Liver (tissue), 9 donors: ENCODE measurements around the gene ITPK1. TPM values are rescaled to one million over a fixed set of nuclear protein-coding genes. Genes with fewer than 3 reads are reported as not detected.
"Not testable (repeated sequence)": the region's sequence is repeated elsewhere in the genome, so short reads cannot be mapped to it uniquely, and the experiment has no call there.

ENCODE experiments used
- DNase-seq: peaks from one replicate; pipeline ENCODE4 v3.0.0-alpha.2; 2017; ENCODE audit warnings: low spot score
- H3K27ac ChIP-seq, 2 donors: one replicate each; pipeline ENCODE4 v1.7.0; 2013; ENCODE audit warnings: inconsistent platforms in 2 of 2, low read length in 2 of 2, control low read depth in 1 of 2, low read depth in 1 of 2, mild to moderate bottlenecking in 1 of 2
- H3K27me3 ChIP-seq, 4 donors: one replicate each; pipeline versions ENCODE4 v1.6.1 to v1.7.0; 2013; ENCODE audit warnings: low read length in 3 of 4, inconsistent platforms in 1 of 4, mild to moderate bottlenecking in 1 of 4, moderate library complexity in 1 of 4; ENCODE audit not compliant: control insufficient read depth in 4 of 4, insufficient read depth in 4 of 4
- H3K36me3 ChIP-seq, 4 donors: one replicate each; pipeline versions ENCODE4 v1.6.1 to v1.7.0; 2013; ENCODE audit warnings: low read length in 3 of 4, mild to moderate bottlenecking in 3 of 4, low read depth in 1 of 4, moderate library complexity in 1 of 4; ENCODE audit not compliant: control insufficient read depth in 4 of 4, insufficient read depth in 3 of 4
- H3K4me1 ChIP-seq, 4 donors: one replicate each; pipeline versions ENCODE4 v1.6.1 to v1.7.0; 2013; ENCODE audit warnings: low read length in 3 of 4, mild to moderate bottlenecking in 3 of 4, moderate library complexity in 1 of 4; ENCODE audit not compliant: control insufficient read depth in 4 of 4, insufficient read depth in 4 of 4
- H3K4me3 ChIP-seq, 3 donors: one replicate each; pipeline versions ENCODE4 v1.6.1 to v1.7.0; 2013; ENCODE audit warnings: low read length in 3 of 3, control low read depth in 1 of 3, low read depth in 1 of 3, mild to moderate bottlenecking in 1 of 3
- H3K9ac ChIP-seq, 2 donors: one replicate each; pipeline ENCODE4 v1.7.0; 2013; ENCODE audit warnings: low read length in 2 of 2, mild to moderate bottlenecking in 2 of 2, moderate library complexity in 2 of 2, control low read depth in 1 of 2, low read depth in 1 of 2
- H3K9me3 ChIP-seq, 4 donors: one replicate each; pipeline versions ENCODE4 v1.6.1 to v1.7.0; 2013; ENCODE audit warnings: low read length in 3 of 4; ENCODE audit not compliant: control insufficient read depth in 4 of 4
- EGR1 ChIP-seq, 2 donors: IDR thresholded peaks; 2 replicates each; pipeline ENCODE4 v1.6.1; 2016 to 2018; ENCODE audit warnings: antibody characterized with exemption in 2 of 2, low read depth in 2 of 2
- FOXA1 ChIP-seq: IDR thresholded peaks from 2 replicates; pipeline ENCODE4 v1.6.1; 2016; ENCODE audit warnings: antibody characterized with exemption
- FOXA2 ChIP-seq: IDR thresholded peaks from 2 replicates; pipeline ENCODE4 v1.6.1; 2016; ENCODE audit warnings: antibody characterized with exemption
- GABPA ChIP-seq, 2 donors: IDR thresholded peaks in 1 of 2; conservative IDR thresholded peaks in 1 of 2; 2 replicates each; pipeline ENCODE4 v1.6.1; 2016; ENCODE audit warnings: antibody characterized with exemption in 2 of 2, mild to moderate bottlenecking in 1 of 2, moderate library complexity in 1 of 2
- HNF4A ChIP-seq, 2 donors: conservative IDR thresholded peaks; 2 replicates each; pipeline ENCODE4 v1.6.1; 2016; ENCODE audit warnings: antibody characterized with exemption in 2 of 2, mild to moderate bottlenecking in 2 of 2
- HNF4G ChIP-seq: IDR thresholded peaks from 2 replicates; pipeline ENCODE4 v1.6.1; 2016; ENCODE audit warnings: antibody characterized with exemption
- JUND ChIP-seq, 2 donors: IDR thresholded peaks; 2 replicates each; pipeline ENCODE4 v1.6.1; 2016; ENCODE audit warnings: antibody characterized with exemption in 2 of 2
- NR2F2 ChIP-seq: IDR thresholded peaks from 2 replicates; pipeline ENCODE4 v1.6.1; 2016; ENCODE audit warnings: antibody characterized with exemption
- RAD21 ChIP-seq, 2 donors: IDR thresholded peaks; 2 replicates each; pipeline ENCODE4 v1.6.1; 2016; ENCODE audit warnings: antibody characterized with exemption in 2 of 2, mild to moderate bottlenecking in 2 of 2
- REST ChIP-seq: IDR thresholded peaks from 2 replicates; pipeline ENCODE4 v1.6.1; 2016; ENCODE audit warnings: antibody characterized with exemption, mild to moderate bottlenecking
- RXRA ChIP-seq, 2 donors: IDR thresholded peaks; 2 replicates each; pipeline ENCODE4 v1.6.1; 2017 to 2018; ENCODE audit warnings: antibody characterized with exemption in 2 of 2, mild to moderate bottlenecking in 1 of 2
- SP1 ChIP-seq: IDR thresholded peaks from 2 replicates; pipeline ENCODE4 v1.6.1; 2018; ENCODE audit warnings: antibody characterized with exemption, mild to moderate bottlenecking
- TAF1 ChIP-seq: conservative IDR thresholded peaks from 2 replicates; pipeline ENCODE4 v1.6.1; 2016; ENCODE audit warnings: antibody characterized with exemption, mild to moderate bottlenecking
- YY1 ChIP-seq: IDR thresholded peaks from 2 replicates; pipeline ENCODE4 v1.6.1; 2016; ENCODE audit warnings: antibody characterized with exemption, mild to moderate bottlenecking
- ZBTB33 ChIP-seq: IDR thresholded peaks from 2 replicates; pipeline ENCODE4 v1.6.1; 2016; ENCODE audit warnings: antibody characterized with exemption
- WGBS: extraction: QIAGEN DNeasy Blood & Tissue Kit; methylation state at CpG from one replicate; pipeline ENCODE4 v1.1.7; 2013; 5-methylcytosine and 5-hydroxymethylcytosine counted together
- polyA plus RNA-seq, 2 donors: library from polyadenylated mRNA; stranded (reverse) in 1 of 2; unstranded in 1 of 2; fragments of 200-250 nt in 1 of 2; fragments of >200 nt in 1 of 2; fragmentation: Nextera tagmentation in 1 of 2; extraction: Ambion mirVana in 1 of 2; gene quantifications; one replicate each; pipeline versions ENCODE4 v1.2.1 to v1.2.3, GENCODE V29; 2013 to 2015
- total RNA-seq, 2 donors: library from RNA; depleted of rRNA; stranded (reverse); fragments of >200 nt; gene quantifications; one replicate each; pipeline ENCODE4 v1.2.3, GENCODE V29; 2014
- TF ChIP-seq, protein P1 (sequence below): fragments of 150-350 bp; IDR thresholded peaks from 2 replicates; pipeline ENCODE4 v1.5.1; 2017; ENCODE audit warnings: improper control_type of control experiment, low read depth, low read length; ENCODE audit not compliant: missing input control
- TF ChIP-seq, protein P2 (sequence below): IDR thresholded peaks from 2 replicates; pipeline ENCODE4 v1.6.1; 2016; ENCODE audit warnings: antibody characterized with exemption
- TF ChIP-seq, protein P3 (sequence below): IDR thresholded peaks from 2 replicates; pipeline ENCODE4 v1.6.1; 2016; ENCODE audit warnings: antibody characterized with exemption
- donor health status: healthy.
- donor health status: healthy.
- donor health status: healthy.
- donor health status: healthy.
- donor health status: healthy.

Gene ITPK1
- total and polyA plus RNA-seq, 4 donors: 9.0 to 41.2 (median 20.4) TPM

GRCh38 chr14:93105856-93106255 is 9.9 kb downstream of the ITPK1 start:
- not testable (repeated sequence) for H3K9me3 ChIP-seq, H3K9ac ChIP-seq, H3K27me3 ChIP-seq, H3K4me3 ChIP-seq, DNase-seq, H3K36me3 ChIP-seq
- Histone ChIP-seq H3K27ac (peak overlapping the region in 1 of 2 donors; percentile 36), H3K4me1 (peaks cover 24 to 53% (median 43%) of the 10 kb centered on the region in 4 donors)
- TF ChIP-seq HNF4G (peak; percentile 20), RXRA (IDR thresholded peaks at IDR 0.05) (peak in 1 of 2 donors; percentile 48), HNF4A (conservative IDR thresholded peaks at IDR 0.05) (peak in 1 of 2 donors; percentile 50)
- WGBS: 45% methylated on average over 10 of the region's 10 CpGs

DNA sequence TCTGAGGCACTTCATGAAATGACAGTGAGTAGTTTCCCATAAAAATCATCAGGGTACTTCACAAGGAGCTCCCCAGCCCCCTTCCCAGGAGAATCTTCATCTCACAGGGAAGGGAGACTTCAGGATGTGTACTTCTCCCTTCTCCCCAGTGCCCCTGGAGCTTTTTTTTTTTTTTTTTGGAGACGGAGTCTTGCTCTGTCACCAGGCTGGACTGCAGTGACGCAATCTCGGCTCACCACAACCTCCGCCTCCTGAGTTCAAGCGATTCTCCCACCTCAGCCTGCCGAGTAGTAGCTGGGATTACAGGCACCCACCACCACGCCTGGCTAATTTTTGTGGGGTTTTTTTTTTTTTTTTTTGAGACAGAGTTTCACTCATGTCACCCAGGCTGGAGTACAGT is 10.4 kb downstream of the ITPK1 start:
- H3K9ac ChIP-seq: no peak overlapping the region
- DNase-seq: no peak
- H3K4me3 ChIP-seq: no peak overlapping the region
- peak overlapping the region in 1 of 2 donors; percentile 14 for H3K27ac ChIP-seq
- 35% methylated on average over 7 of the region's 7 CpGs for WGBS
- peaks cover 24 to 50% (median 43%) of the 10 kb centered on the region in 4 donors for H3K4me1 ChIP-seq
- no peaks in the 10 kb centered on the region for H3K9me3 ChIP-seq
- TF ChIP-seq EGR1 (IDR thresholded peaks at IDR 0.05; ENCODE audit: low read depth in 2 of 2) (no peak), FOXA2 (no peak), RXRA (IDR thresholded peaks at IDR 0.05) (peak in 1 of 2 donors; percentile 12), SP1 (no peak), HNF4A (conservative IDR thresholded peaks at IDR 0.05) (no peak)
- TF ChIP-seq, protein P1, sequence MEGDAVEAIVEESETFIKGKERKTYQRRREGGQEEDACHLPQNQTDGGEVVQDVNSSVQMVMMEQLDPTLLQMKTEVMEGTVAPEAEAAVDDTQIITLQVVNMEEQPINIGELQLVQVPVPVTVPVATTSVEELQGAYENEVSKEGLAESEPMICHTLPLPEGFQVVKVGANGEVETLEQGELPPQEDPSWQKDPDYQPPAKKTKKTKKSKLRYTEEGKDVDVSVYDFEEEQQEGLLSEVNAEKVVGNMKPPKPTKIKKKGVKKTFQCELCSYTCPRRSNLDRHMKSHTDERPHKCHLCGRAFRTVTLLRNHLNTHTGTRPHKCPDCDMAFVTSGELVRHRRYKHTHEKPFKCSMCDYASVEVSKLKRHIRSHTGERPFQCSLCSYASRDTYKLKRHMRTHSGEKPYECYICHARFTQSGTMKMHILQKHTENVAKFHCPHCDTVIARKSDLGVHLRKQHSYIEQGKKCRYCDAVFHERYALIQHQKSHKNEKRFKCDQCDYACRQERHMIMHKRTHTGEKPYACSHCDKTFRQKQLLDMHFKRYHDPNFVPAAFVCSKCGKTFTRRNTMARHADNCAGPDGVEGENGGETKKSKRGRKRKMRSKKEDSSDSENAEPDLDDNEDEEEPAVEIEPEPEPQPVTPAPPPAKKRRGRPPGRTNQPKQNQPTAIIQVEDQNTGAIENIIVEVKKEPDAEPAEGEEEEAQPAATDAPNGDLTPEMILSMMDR: no peak
- TF ChIP-seq, protein P2, sequence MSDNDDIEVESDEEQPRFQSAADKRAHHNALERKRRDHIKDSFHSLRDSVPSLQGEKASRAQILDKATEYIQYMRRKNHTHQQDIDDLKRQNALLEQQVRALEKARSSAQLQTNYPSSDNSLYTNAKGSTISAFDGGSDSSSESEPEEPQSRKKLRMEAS: no peak
- no peaks in the 10 kb centered on the region for H3K27me3 ChIP-seq
- no peaks in the 10 kb centered on the region for H3K36me3 ChIP-seq

- Histone ChIP-seq H3K4me1 (peaks cover 24 to 51% (median 44%) of the 10 kb centered on the region in 4 donors), H3K9me3 (no peaks in the 10 kb centered on the region), H3K27me3 (no peaks in the 10 kb centered on the region), H3K36me3 (no peaks in the 10 kb centered on the region), H3K9ac (no peak overlapping the region), H3K4me3 (no peak overlapping the region), H3K27ac (peak overlapping the region in 1 of 2 donors; percentile 14)
- WGBS: 85% methylated on average over 6 of the region's 6 CpGs
- DNase-seq: no peak
- TF ChIP-seq RXRA (IDR thresholded peaks at IDR 0.05): no peak
- TF ChIP-seq RAD21 (IDR thresholded peaks at IDR 0.05): no peak
- TF ChIP-seq NR2F2: no peak
- TF ChIP-seq HNF4G: no peak
- no peak for TF ChIP-seq JUND (IDR thresholded peaks at IDR 0.05)
- TF ChIP-seq REST: no peak
- TF ChIP-seq FOXA1: no peak
- no peak for TF ChIP-seq TAF1
- TF ChIP-seq GABPA (IDR thresholded peaks at IDR 0.05 in 1 of 2, conservative IDR thresholded peaks at IDR 0.05 in 1 of 2): no peak
- TF ChIP-seq YY1: no peak
- TF ChIP-seq, protein P1: no peak
- TF ChIP-seq, protein P2: no peak
- no peak for TF ChIP-seq EGR1 (IDR thresholded peaks at IDR 0.05; ENCODE audit: low read depth in 2 of 2)
- TF ChIP-seq, protein P3, sequence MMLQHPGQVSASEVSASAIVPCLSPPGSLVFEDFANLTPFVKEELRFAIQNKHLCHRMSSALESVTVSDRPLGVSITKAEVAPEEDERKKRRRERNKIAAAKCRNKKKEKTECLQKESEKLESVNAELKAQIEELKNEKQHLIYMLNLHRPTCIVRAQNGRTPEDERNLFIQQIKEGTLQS: no peak
- TF ChIP-seq ZBTB33: no peak
Measured at GRCh38 chr14:93104961-93105360, 10.8 kb downstream of the ITPK1 start.
